ENCODE data around the gene SH3PXD2B.
A peak's percentile ranks its signal among the peaks of the same experiment; 100 is the strongest.

Gene SH3PXD2B

GRCh38 chr5:172444626-172445365 is 9.5 kb downstream of the SH3PXD2B start:
- ChIA-PET POLR2A (ENCODE audit: low non-redundant PET) (no interaction called here), CTCF (interaction anchor here (0.7 to 1.4 kb wide), 2 partner anchors 8 to 252 kb away, joined by 3 to 7 read pairs; no protein-coding TSS in a partner anchor)
- H3K27ac ChIP-seq: peak overlapping the region; percentile 77
- TF ChIP-seq, protein P1, sequence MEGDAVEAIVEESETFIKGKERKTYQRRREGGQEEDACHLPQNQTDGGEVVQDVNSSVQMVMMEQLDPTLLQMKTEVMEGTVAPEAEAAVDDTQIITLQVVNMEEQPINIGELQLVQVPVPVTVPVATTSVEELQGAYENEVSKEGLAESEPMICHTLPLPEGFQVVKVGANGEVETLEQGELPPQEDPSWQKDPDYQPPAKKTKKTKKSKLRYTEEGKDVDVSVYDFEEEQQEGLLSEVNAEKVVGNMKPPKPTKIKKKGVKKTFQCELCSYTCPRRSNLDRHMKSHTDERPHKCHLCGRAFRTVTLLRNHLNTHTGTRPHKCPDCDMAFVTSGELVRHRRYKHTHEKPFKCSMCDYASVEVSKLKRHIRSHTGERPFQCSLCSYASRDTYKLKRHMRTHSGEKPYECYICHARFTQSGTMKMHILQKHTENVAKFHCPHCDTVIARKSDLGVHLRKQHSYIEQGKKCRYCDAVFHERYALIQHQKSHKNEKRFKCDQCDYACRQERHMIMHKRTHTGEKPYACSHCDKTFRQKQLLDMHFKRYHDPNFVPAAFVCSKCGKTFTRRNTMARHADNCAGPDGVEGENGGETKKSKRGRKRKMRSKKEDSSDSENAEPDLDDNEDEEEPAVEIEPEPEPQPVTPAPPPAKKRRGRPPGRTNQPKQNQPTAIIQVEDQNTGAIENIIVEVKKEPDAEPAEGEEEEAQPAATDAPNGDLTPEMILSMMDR (conservative IDR thresholded peaks at IDR 0.05; ENCODE audit: low read depth): no peak
- DNase-seq (ENCODE audit: low spot score): no peak

DNA sequence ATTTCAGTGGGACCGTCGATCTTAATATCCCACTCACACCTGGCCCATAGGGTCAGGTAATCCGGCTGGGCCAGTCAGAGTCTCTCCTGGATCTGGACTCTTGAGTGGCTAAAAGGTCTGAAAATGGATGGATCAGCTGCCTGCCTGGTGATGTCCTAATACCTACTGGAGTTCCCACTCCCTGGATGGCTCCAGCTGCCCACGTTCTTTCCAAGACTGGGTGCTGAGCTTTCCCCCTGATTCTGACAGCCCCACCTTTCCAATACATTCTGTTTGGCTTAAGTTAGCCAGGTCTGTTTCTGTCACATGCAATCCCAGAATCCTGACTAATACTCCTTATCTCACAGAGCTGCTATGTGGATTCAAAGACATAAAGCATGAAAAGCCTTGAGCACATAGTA is 10.2 kb downstream of the SH3PXD2B start:
- H3K27ac ChIP-seq: peak overlapping the region; percentile 77
- POLR2A ChIA-PET (ENCODE audit: low non-redundant PET): no interaction called here
- CTCF ChIA-PET: interaction anchor here (0.7 to 1.4 kb wide), 2 partner anchors 9 to 253 kb away, joined by 3 to 7 read pairs; no protein-coding TSS in a partner anchor
- TF ChIP-seq, protein P1 (conservative IDR thresholded peaks at IDR 0.05; ENCODE audit: low read depth): no peak
- DNase-seq (ENCODE audit: low spot score): no peak

- CTCF ChIA-PET: interaction anchor here (0.5 to 1.4 kb wide), 2 partner anchors 10 to 66 kb away, joined by 3 to 7 read pairs; no protein-coding TSS in a partner anchor
- POLR2A ChIA-PET (ENCODE audit: low non-redundant PET): no interaction called here
- TF ChIP-seq, protein P1 (conservative IDR thresholded peaks at IDR 0.05; ENCODE audit: low read depth): no peak
- DNase-seq (ENCODE audit: low spot score): peak; percentile 86
- H3K27ac ChIP-seq: peak overlapping the region; percentile 77
These were observed 10.8 kb downstream of the SH3PXD2B start for GRCh38 chr5:172443441-172444109.

- TF ChIP-seq, protein P1 (conservative IDR thresholded peaks at IDR 0.05; ENCODE audit: low read depth): no peak
- DNase-seq (ENCODE audit: low spot score): no peak
- no peak overlapping the region for H3K27ac ChIP-seq
- POLR2A ChIA-PET (ENCODE audit: low non-redundant PET): no interaction called here
- CTCF ChIA-PET: no interaction called here
These were observed 11.7 kb downstream of the SH3PXD2B start for GRCh38 chr5:172442592-172442991.

DNA sequence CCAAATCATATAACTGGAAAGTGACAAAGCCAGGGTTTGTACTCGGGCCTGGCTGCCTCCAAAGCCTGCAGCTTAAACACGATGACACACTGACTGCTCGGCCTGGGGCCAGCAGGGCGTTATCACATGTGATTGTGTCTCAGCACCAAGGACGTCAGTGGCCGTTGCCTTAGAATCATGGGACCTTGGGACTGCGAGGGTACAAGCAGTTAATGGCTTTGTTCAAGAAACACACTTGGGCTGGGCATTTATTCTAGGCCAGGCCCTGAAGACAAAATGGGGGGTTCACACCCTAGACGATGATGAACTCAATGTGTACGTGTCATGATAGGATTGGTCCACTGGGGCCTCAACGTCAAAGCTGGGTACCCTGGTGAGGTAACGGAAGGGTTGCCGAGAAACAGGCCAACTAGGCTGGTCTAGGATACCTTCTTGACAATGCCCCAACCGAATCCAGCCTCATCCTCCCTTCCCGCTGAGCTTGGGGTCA is 13.0 kb downstream of the SH3PXD2B start:
- H3K27ac ChIP-seq: no peak overlapping the region
- TF ChIP-seq, protein P1 (conservative IDR thresholded peaks at IDR 0.05; ENCODE audit: low read depth): no peak
- CTCF ChIA-PET: interaction anchor here (5.7 kb wide), 1 partner anchor 11 kb away, joined by 42 read pairs; the partner anchor contains the start of gene SH3PXD2B
- no peak for DNase-seq (ENCODE audit: low spot score)
- POLR2A ChIA-PET (ENCODE audit: low non-redundant PET): no interaction called here

DNA sequence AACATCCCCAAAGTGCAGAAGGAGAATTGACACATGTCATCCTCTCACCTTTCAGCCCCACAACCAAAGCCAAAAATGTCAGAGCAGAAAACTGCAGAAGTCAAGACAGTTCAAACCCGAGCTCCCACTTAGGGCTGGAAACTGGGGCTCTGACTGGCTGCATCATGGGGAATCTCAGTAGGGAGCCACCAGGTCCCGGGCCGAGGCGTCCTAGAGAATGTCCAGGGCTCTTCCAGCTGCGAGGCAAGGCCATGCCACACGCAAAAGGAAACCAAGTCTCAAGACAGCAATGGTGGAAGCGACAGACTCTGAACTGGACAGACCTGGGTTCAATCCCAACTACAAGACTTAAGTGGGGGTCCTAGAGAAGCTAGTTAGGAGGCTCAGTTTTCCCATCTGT is 13.8 kb downstream of the SH3PXD2B start:
- no peak overlapping the region for H3K27ac ChIP-seq
- no peak for DNase-seq (ENCODE audit: low spot score)
- TF ChIP-seq, protein P1 (conservative IDR thresholded peaks at IDR 0.05; ENCODE audit: low read depth): no peak
- CTCF ChIA-PET: interaction anchor here (0.5 to 5.7 kb wide), 3 partner anchors 12 to 189 kb away, joined by 3 to 42 read pairs (median 3); partner anchors contain the start of gene SH3PXD2B
- POLR2A ChIA-PET (ENCODE audit: low non-redundant PET): no interaction called here

Measured in RWPE1 (cell line).